IgD-negative memory B cell (primary cell): ENCODE results near the gene ETF1. TPM values are rescaled to one million over a fixed set of nuclear protein-coding genes. Genes with fewer than 3 reads are reported as not detected.

Experiments used
- H3K27ac Mint-ChIP-seq, 3 donors: one replicate each; pipeline ENCODE4 v1.8.0; 2020 to 2022; ENCODE audit warnings: mild to moderate bottlenecking in 3 of 3, mixed read lengths in 3 of 3, moderate library complexity in 1 of 3
- H3K27me3 Mint-ChIP-seq: one replicate; pipeline ENCODE4 v1.8.0; 2021; ENCODE audit warnings: mixed read lengths
- H3K36me3 Mint-ChIP-seq: one replicate; pipeline ENCODE4 v1.8.0; 2020; ENCODE audit warnings: mild to moderate bottlenecking, mixed read lengths
- H3K4me1 Mint-ChIP-seq, 3 donors: one replicate each; pipeline ENCODE4 v1.8.0; 2020 to 2022; ENCODE audit warnings: mixed read lengths in 3 of 3, mild to moderate bottlenecking in 1 of 3
- H3K4me3 Mint-ChIP-seq, 4 donors: one replicate each; pipeline ENCODE4 v1.8.0; 2020 to 2022; ENCODE audit warnings: mild to moderate bottlenecking in 4 of 4, mixed read lengths in 4 of 4, moderate library complexity in 3 of 4
- H3K9me3 Mint-ChIP-seq, 3 donors: one replicate each; pipeline ENCODE4 v1.8.0; 2020 to 2021; ENCODE audit warnings: mixed read lengths in 3 of 3, mild to moderate bottlenecking in 1 of 3
- polyA plus RNA-seq: library from polyadenylated mRNA; unstranded; fragments of 300-500 nt; fragmentation: Illumina TruSeq; gene quantifications from one replicate; pipeline ENCODE4 v1.2.3, GENCODE V29; 2021

ETF1 gene
- polyA plus RNA-seq, 1 donor from 2014 or later, result 32.0 TPM

DNA sequence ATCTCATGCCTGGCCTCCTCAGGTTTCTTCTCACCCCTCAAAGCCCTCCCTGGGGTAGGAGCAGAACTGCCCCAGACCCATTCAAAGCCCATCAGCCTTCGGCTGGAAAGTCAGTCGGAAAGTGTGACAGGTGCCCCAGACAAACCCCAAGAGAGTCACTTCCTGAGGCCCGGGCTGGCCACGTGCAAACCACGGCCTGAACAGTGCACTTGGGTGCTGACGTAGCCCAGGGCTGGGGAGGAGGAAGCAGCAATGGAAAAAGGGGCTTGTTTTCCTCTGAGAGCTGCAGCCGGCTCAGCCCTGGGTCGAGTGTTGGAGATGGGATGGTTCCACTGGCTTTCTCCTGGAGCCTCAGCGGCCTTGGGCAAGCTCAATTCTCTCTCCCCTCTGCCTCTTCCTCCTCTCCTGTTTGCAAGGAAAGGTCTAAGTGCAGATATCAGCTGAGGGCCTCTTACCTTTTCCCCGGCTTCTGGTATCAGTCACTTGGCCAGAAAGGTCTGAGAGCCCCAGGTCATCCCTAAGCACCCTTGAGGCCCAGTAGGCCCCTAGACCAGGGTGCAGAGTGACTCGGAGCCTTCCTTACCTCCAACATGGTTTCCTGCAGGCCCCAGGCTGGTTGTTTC lies 83.6 kb downstream of the ETF1 start:
- Mint-ChIP-seq H3K4me1 (peaks cover 18 to 27% (median 19%) of the 10 kb centered on the region in 3 donors), H3K4me3 (peak overlapping the region in 3 of 4 donors; percentile 5 to 86 (median 82)), H3K9me3 (no peaks in the 10 kb centered on the region), H3K36me3 (no peaks in the 10 kb centered on the region), H3K27ac (peak overlapping the region; percentile 50 to 83 (median 76)), H3K27me3 (peaks cover 1% of the 10 kb centered on the region)

GRCh38 chr5:138458856-138459255 lies 84.2 kb downstream of the ETF1 start:
- Mint-ChIP-seq H3K4me3 (peak overlapping the region; percentile 5 to 86 (median 57)), H3K36me3 (no peaks in the 10 kb centered on the region), H3K27me3 (peaks cover 1% of the 10 kb centered on the region), H3K9me3 (no peaks in the 10 kb centered on the region), H3K4me1 (peaks cover 18 to 27% (median 19%) of the 10 kb centered on the region in 3 donors), H3K27ac (peak overlapping the region; percentile 16 to 83 (median 76))

DNA sequence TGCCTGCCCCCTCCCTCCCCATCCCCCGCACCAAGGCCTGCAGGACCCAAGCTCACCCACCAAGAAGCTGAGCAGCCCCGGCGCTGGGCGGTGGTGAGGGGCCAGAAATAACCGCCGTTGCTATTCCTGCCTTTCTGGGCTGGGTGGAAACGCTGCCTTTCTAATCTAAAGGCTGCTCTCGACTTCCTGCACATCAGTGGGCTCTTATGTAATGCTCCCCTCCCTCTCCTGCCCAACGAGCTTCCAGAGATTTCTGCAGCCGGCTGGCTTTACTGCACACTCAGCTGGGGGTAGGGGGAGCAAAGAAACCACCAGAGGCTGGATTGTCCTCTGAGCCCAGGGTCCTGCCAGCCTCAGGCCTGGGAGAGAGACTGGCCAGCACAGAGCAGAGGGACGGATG lies 84.7 kb downstream of the ETF1 start:
- H3K4me3 Mint-ChIP-seq, result peak overlapping the region in 2 of 4 donors; percentile 28 to 66
- no peaks in the 10 kb centered on the region for H3K36me3 Mint-ChIP-seq
- H3K4me1 Mint-ChIP-seq, result peaks cover 18 to 27% (median 19%) of the 10 kb centered on the region in 3 donors
- peak overlapping the region in 2 of 3 donors; percentile 76 to 83 for H3K27ac Mint-ChIP-seq
- peaks cover 1% of the 10 kb centered on the region for H3K27me3 Mint-ChIP-seq
- H3K9me3 Mint-ChIP-seq, result no peaks in the 10 kb centered on the region

- Mint-ChIP-seq H3K27ac (peak overlapping the region in 2 of 3 donors; percentile 64 to 91), H3K27me3 (peaks cover 1% of the 10 kb centered on the region), H3K36me3 (no peaks in the 10 kb centered on the region), H3K4me3 (peak overlapping the region in 1 of 4 donors; percentile 66), H3K9me3 (no peaks in the 10 kb centered on the region), H3K4me1 (peaks cover 18 to 27% (median 19%) of the 10 kb centered on the region in 3 donors)
These were observed 85.3 kb downstream of the ETF1 start for GRCh38 chr5:138457531-138458275.

Other genes with a start within 250 kb of the ETF1 start
- gene CDC25C, start 211.4 kb downstream of the ETF1 start, polyA plus RNA-seq, result not detected
- 20.4 TPM for gene FAM53C, start 205.0 kb downstream of the ETF1 start, polyA plus RNA-seq
- 18.1 TPM for gene KDM3B, start 190.6 kb downstream of the ETF1 start, polyA plus RNA-seq
- not detected for gene REEP2, start 104.2 kb downstream of the ETF1 start, polyA plus RNA-seq
- 32.3 TPM for gene EGR1, start 77.8 kb downstream of the ETF1 start, polyA plus RNA-seq
- 126 TPM for gene HSPA9, start 32.2 kb upstream of the ETF1 start, polyA plus RNA-seq
- gene CTNNA1, start 210.2 kb upstream of the ETF1 start, polyA plus RNA-seq, result 21.4 TPM